ENCODE measurements around the gene TOR1AIP1. TPM values are rescaled to one million over a fixed set of nuclear protein-coding genes. Genes with fewer than 3 reads are reported as not detected.

The TOR1AIP1 gene
- total RNA-seq, 1 experiment from 2014 or later, result 17.3 TPM

DNA sequence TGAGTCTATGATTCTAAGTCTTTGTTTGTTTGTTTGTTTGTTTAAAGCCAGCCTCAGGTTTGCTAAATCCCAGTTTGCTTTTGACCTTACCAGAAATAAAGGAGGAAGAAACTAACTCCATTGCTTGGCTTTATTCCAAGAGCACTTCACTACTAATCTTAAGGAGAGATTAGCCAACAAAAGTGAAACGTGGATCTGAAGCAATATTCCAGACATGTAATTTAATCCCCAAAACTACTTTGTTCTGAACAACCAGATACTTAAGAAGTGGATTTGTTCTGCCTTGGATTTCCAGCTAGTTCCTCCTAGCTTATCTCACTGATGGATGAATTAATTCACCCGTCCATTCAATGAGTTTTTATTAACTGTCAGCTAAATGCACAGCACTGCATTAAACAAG lies 56.7 kb downstream of the TOR1AIP1 start:
- Mint-ChIP-seq H3K9me3 (no peaks in the 10 kb centered on the region), H3K36me3 (no peaks in the 10 kb centered on the region), H3K4me1 (no peaks in the 10 kb centered on the region), H3K27ac (no peak overlapping the region), H3K4me3 (no peak overlapping the region), H3K27me3 (ENCODE audit: low read depth) (no peaks in the 10 kb centered on the region)
- TF ChIP-seq USF1 (CRISPR knock-in tag; IDR thresholded peaks at IDR 0.05) (no peak), SMAD3 (CRISPR knock-in tag; IDR thresholded peaks at IDR 0.05; ENCODE audit: borderline replicate concordance) (no peak), AR (CRISPR knock-in tag; IDR thresholded peaks at IDR 0.05) (no peak), ZNF232 (CRISPR knock-in tag; IDR thresholded peaks at IDR 0.05) (no peak), ZBTB21 (CRISPR knock-in tag; IDR thresholded peaks at IDR 0.05; ENCODE audit: borderline replicate concordance) (no peak), FOXJ3 (CRISPR knock-in tag; IDR thresholded peaks at IDR 0.05; ENCODE audit: borderline replicate concordance) (no peak), RELA (CRISPR knock-in tag; IDR thresholded peaks at IDR 0.05; ENCODE audit: borderline replicate concordance) (no peak), STAT6 (CRISPR knock-in tag; conservative IDR thresholded peaks at IDR 0.05; ENCODE audit: low read depth) (no peak), SMAD4 (CRISPR knock-in tag; IDR thresholded peaks at IDR 0.05) (no peak), TEAD1 (CRISPR knock-in tag; IDR thresholded peaks at IDR 0.05) (no peak), TEAD4 (CRISPR knock-in tag; IDR thresholded peaks at IDR 0.05) (no peak), IRF2 (CRISPR knock-in tag; IDR thresholded peaks at IDR 0.05; ENCODE audit: borderline replicate concordance, low read depth) (no peak), ZNF425 (CRISPR knock-in tag; conservative IDR thresholded peaks at IDR 0.05) (no peak), JAZF1 (CRISPR knock-in tag; IDR thresholded peaks at IDR 0.05) (no peak)
- TF ChIP-seq, protein P1, sequence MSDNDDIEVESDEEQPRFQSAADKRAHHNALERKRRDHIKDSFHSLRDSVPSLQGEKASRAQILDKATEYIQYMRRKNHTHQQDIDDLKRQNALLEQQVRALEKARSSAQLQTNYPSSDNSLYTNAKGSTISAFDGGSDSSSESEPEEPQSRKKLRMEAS (CRISPR knock-in tag; IDR thresholded peaks at IDR 0.05), result no peak
- TF ChIP-seq, protein P2, sequence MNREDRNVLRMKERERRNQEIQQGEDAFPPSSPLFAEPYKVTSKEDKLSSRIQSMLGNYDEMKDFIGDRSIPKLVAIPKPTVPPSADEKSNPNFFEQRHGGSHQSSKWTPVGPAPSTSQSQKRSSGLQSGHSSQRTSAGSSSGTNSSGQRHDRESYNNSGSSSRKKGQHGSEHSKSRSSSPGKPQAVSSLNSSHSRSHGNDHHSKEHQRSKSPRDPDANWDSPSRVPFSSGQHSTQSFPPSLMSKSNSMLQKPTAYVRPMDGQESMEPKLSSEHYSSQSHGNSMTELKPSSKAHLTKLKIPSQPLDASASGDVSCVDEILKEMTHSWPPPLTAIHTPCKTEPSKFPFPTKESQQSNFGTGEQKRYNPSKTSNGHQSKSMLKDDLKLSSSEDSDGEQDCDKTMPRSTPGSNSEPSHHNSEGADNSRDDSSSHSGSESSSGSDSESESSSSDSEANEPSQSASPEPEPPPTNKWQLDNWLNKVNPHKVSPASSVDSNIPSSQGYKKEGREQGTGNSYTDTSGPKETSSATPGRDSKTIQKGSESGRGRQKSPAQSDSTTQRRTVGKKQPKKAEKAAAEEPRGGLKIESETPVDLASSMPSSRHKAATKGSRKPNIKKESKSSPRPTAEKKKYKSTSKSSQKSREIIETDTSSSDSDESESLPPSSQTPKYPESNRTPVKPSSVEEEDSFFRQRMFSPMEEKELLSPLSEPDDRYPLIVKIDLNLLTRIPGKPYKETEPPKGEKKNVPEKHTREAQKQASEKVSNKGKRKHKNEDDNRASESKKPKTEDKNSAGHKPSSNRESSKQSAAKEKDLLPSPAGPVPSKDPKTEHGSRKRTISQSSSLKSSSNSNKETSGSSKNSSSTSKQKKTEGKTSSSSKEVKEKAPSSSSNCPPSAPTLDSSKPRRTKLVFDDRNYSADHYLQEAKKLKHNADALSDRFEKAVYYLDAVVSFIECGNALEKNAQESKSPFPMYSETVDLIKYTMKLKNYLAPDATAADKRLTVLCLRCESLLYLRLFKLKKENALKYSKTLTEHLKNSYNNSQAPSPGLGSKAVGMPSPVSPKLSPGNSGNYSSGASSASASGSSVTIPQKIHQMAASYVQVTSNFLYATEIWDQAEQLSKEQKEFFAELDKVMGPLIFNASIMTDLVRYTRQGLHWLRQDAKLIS (CRISPR knock-in tag; IDR thresholded peaks at IDR 0.05; ENCODE audit: borderline replicate concordance), result no peak
- TF ChIP-seq, protein P3, sequence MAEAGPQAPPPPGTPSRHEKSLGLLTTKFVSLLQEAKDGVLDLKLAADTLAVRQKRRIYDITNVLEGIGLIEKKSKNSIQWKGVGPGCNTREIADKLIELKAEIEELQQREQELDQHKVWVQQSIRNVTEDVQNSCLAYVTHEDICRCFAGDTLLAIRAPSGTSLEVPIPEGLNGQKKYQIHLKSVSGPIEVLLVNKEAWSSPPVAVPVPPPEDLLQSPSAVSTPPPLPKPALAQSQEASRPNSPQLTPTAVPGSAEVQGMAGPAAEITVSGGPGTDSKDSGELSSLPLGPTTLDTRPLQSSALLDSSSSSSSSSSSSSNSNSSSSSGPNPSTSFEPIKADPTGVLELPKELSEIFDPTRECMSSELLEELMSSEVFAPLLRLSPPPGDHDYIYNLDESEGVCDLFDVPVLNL (CRISPR knock-in tag; IDR thresholded peaks at IDR 0.05; ENCODE audit: borderline replicate concordance, low read depth), result no peak
- TF ChIP-seq, protein P4, sequence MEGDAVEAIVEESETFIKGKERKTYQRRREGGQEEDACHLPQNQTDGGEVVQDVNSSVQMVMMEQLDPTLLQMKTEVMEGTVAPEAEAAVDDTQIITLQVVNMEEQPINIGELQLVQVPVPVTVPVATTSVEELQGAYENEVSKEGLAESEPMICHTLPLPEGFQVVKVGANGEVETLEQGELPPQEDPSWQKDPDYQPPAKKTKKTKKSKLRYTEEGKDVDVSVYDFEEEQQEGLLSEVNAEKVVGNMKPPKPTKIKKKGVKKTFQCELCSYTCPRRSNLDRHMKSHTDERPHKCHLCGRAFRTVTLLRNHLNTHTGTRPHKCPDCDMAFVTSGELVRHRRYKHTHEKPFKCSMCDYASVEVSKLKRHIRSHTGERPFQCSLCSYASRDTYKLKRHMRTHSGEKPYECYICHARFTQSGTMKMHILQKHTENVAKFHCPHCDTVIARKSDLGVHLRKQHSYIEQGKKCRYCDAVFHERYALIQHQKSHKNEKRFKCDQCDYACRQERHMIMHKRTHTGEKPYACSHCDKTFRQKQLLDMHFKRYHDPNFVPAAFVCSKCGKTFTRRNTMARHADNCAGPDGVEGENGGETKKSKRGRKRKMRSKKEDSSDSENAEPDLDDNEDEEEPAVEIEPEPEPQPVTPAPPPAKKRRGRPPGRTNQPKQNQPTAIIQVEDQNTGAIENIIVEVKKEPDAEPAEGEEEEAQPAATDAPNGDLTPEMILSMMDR (IDR thresholded peaks at IDR 0.05), result no peak
- TF ChIP-seq, protein P5, sequence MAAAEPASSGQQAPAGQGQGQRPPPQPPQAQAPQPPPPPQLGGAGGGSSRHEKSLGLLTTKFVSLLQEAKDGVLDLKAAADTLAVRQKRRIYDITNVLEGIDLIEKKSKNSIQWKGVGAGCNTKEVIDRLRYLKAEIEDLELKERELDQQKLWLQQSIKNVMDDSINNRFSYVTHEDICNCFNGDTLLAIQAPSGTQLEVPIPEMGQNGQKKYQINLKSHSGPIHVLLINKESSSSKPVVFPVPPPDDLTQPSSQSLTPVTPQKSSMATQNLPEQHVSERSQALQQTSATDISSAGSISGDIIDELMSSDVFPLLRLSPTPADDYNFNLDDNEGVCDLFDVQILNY (CRISPR knock-in tag; IDR thresholded peaks at IDR 0.05), result no peak
- no peak for DNase-seq (ENCODE audit: low spot score)
- ChIA-PET CTCF (no interaction called here), POLR2A (no interaction called here)
- ATAC-seq, result no peak

Measured in WTC11 (cell line).